ENCODE measurements around the gene CTNNA3. TPM values are rescaled to one million over a fixed set of nuclear protein-coding genes. Genes with fewer than 3 reads are reported as not detected.

CTNNA3 gene
- polyA plus RNA-seq, 1 donor from 2014 or later = 0.14 TPM

DNA sequence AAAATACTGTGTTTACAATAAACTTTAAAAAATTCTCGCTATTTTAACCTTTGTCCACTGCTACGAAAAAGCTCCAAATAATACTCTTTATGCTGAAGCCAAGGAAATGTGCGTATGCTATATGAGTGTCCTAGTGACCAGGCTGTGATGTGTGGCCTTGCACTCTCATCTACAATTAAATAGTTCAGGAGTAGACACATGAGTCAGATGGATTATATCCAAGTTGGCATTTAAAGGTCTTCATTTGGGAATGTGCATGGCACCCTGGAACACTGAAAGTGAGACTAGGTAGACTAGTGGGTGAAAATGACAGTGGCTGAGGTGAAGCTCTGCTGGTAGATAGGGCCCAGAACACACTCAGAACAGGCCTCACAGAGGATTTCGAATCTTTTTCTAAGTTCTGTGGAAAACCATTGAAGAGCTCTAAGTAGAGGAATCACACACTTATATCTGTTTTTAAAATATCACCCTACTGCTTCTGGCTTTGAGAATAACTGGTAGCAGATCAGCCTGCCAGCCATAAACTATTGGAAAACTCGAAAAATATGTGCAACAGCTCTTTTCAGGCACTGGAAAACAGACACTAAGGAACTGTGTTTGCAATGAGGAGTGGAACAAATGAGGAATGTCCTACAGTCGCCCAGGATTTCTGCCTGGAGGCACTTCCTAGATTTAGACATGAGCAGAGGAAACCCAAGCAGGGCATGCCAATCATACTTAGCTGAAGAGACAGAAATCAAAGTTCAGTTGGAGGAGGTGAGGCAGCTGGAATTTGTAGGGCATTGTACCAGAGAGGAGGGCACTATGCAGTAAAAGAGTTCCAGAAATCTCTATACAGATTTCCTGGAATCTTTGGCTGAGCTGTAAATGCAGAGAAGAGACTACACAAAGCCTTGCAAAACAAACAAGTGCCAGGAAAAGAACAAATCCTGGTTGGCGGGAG is 1374.0 kb downstream of the CTNNA3 start:
- Histone ChIP-seq H3K4me2 (ENCODE audit: low read length) (no peak overlapping the region), H3K4me3 (ENCODE audit: low read length) (no peak overlapping the region), H2AFZ (ENCODE audit: low read depth, low read length) (no peak overlapping the region)

DNA sequence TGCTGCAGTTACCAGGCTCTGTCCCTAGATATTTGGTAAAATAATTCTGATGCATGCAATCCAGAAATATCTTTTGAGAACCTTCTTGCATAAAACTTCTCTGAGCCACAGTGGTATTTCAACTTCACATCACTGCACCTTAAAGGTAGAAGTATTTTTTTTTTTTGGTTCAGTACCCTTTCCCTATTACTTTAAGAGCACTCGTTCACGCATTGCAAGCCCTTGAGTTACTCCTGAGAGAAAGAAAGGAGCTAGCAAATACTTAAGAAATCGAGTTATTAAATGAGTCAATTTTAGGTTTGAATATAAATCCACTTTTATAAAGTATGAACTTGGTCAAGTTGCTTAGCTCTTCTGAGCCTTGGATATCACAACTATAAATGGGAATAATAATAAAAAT is 1377.2 kb downstream of the CTNNA3 start:
- H3K4me3 ChIP-seq (ENCODE audit: low read length) = no peak overlapping the region
- H4K20me1 ChIP-seq (ENCODE audit: insufficient read depth) = no peaks in the 10 kb centered on the region
- no peaks in the 10 kb centered on the region for H3K36me3 ChIP-seq (ENCODE audit: insufficient read depth, low read length)
- H3K4me2 ChIP-seq (ENCODE audit: low read length) = no peak overlapping the region
- no peaks in the 10 kb centered on the region for H3K27me3 ChIP-seq (ENCODE audit: insufficient read depth, low read depth, low read length)
- no peaks in the 10 kb centered on the region for H3F3A ChIP-seq (ENCODE audit: insufficient read depth, low read length, poor library complexity, severe bottlenecking)
- H3K27ac ChIP-seq (ENCODE audit: low read length) = no peak overlapping the region
- no peak overlapping the region for H2AFZ ChIP-seq (ENCODE audit: low read depth, low read length)
- TF ChIP-seq RAD21 (conservative IDR thresholded peaks at IDR 0.05) (no peak), TAF1 (IDR thresholded peaks at IDR 0.05; ENCODE audit: low read depth) (no peak), EZH2 (IDR thresholded peaks at IDR 0.05; ENCODE audit: borderline replicate concordance, insufficient read depth, low read length, poor library complexity, severe bottlenecking) (no peak), CTCF (IDR thresholded peaks at IDR 0.05; ENCODE audit: poor library complexity, severe bottlenecking) (no peak), EP300 (conservative IDR thresholded peaks at IDR 0.05; ENCODE audit: poor library complexity, severe bottlenecking) (no peak), POLR2AphosphoS5 (IDR thresholded peaks at IDR 0.05) (no peak)
- no peak overlapping the region for H3K9ac ChIP-seq (ENCODE audit: low read length)
- H3K9me3 ChIP-seq (ENCODE audit: low read length) = no peaks in the 10 kb centered on the region
- no peaks in the 10 kb centered on the region for H3K9me2 ChIP-seq (ENCODE audit: insufficient read depth, low read length)
- H3K79me2 ChIP-seq (replicated peaks; ENCODE audit: insufficient read depth, low read length) = no peaks in the 10 kb centered on the region

More for the DNA sequence above, 1374.0 kb downstream of the CTNNA3 start:
- no peaks in the 10 kb centered on the region for H3K79me2 ChIP-seq (replicated peaks; ENCODE audit: insufficient read depth, low read length)
- H3K36me3 ChIP-seq (ENCODE audit: insufficient read depth, low read length) = no peaks in the 10 kb centered on the region
- no peaks in the 10 kb centered on the region for H3F3A ChIP-seq (ENCODE audit: insufficient read depth, low read length, poor library complexity, severe bottlenecking)
- H3K9me3 ChIP-seq (ENCODE audit: low read length) = no peaks in the 10 kb centered on the region
- TF ChIP-seq TAF1 (IDR thresholded peaks at IDR 0.05; ENCODE audit: low read depth) (no peak), EP300 (conservative IDR thresholded peaks at IDR 0.05; ENCODE audit: poor library complexity, severe bottlenecking) (no peak), SMC3 (conservative IDR thresholded peaks at IDR 0.05; ENCODE audit: poor library complexity) (no peak)
- H3K9ac ChIP-seq (ENCODE audit: low read length) = no peak overlapping the region
- H3K9me2 ChIP-seq (ENCODE audit: insufficient read depth, low read length) = no peaks in the 10 kb centered on the region
- no peaks in the 10 kb centered on the region for H4K20me1 ChIP-seq (ENCODE audit: insufficient read depth)
- H3K27ac ChIP-seq (ENCODE audit: low read length) = no peak overlapping the region
- H3K27me3 ChIP-seq (ENCODE audit: insufficient read depth, low read depth, low read length) = no peaks in the 10 kb centered on the region

DNA sequence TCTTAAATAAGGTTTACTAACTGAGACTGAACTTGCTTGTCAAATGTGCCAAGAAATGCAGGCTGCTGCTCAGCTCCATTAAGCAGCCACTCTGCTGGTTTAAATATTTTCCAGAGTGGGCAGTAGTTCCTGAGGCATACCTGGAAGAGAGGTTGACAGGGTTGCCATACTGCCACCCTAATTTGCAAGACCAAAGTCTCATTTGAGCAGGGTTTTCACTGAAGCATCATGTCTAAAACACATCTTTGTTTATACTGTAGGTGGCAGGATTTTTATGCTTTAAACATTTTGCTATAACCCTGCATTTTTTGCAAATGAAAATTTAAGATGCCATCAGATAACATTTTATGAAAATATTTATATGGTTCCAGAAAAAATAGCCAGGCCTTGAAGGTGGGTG is 1388.2 kb downstream of the CTNNA3 start:
- H3F3A ChIP-seq (ENCODE audit: insufficient read depth, low read length, poor library complexity, severe bottlenecking) = no peaks in the 10 kb centered on the region
- TF ChIP-seq TAF1 (IDR thresholded peaks at IDR 0.05; ENCODE audit: low read depth) = no peak
- TF ChIP-seq POLR2AphosphoS5 (IDR thresholded peaks at IDR 0.05) = no peak
- no peak for TF ChIP-seq EP300 (conservative IDR thresholded peaks at IDR 0.05; ENCODE audit: poor library complexity, severe bottlenecking)
- no peak for TF ChIP-seq EZH2 (IDR thresholded peaks at IDR 0.05; ENCODE audit: borderline replicate concordance, insufficient read depth, low read length, poor library complexity, severe bottlenecking)
- peak; percentile 44 for TF ChIP-seq SMC3 (conservative IDR thresholded peaks at IDR 0.05; ENCODE audit: poor library complexity)
- no peak for TF ChIP-seq MXI1 (conservative IDR thresholded peaks at IDR 0.05; ENCODE audit: poor library complexity, severe bottlenecking)
- TF ChIP-seq, protein P1, sequence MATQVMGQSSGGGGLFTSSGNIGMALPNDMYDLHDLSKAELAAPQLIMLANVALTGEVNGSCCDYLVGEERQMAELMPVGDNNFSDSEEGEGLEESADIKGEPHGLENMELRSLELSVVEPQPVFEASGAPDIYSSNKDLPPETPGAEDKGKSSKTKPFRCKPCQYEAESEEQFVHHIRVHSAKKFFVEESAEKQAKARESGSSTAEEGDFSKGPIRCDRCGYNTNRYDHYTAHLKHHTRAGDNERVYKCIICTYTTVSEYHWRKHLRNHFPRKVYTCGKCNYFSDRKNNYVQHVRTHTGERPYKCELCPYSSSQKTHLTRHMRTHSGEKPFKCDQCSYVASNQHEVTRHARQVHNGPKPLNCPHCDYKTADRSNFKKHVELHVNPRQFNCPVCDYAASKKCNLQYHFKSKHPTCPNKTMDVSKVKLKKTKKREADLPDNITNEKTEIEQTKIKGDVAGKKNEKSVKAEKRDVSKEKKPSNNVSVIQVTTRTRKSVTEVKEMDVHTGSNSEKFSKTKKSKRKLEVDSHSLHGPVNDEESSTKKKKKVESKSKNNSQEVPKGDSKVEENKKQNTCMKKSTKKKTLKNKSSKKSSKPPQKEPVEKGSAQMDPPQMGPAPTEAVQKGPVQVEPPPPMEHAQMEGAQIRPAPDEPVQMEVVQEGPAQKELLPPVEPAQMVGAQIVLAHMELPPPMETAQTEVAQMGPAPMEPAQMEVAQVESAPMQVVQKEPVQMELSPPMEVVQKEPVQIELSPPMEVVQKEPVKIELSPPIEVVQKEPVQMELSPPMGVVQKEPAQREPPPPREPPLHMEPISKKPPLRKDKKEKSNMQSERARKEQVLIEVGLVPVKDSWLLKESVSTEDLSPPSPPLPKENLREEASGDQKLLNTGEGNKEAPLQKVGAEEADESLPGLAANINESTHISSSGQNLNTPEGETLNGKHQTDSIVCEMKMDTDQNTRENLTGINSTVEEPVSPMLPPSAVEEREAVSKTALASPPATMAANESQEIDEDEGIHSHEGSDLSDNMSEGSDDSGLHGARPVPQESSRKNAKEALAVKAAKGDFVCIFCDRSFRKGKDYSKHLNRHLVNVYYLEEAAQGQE (IDR thresholded peaks at IDR 0.05; ENCODE audit: borderline replicate concordance) = no peak
- TF ChIP-seq RAD21 (conservative IDR thresholded peaks at IDR 0.05) = peak; percentile 37
- TF ChIP-seq CTCF (IDR thresholded peaks at IDR 0.05; ENCODE audit: poor library complexity, severe bottlenecking) = peak; percentile 51
- no peak overlapping the region for H3K4me3 ChIP-seq (ENCODE audit: low read length)
- H3K9me3 ChIP-seq (ENCODE audit: low read length) = no peaks in the 10 kb centered on the region
- H2AFZ ChIP-seq (ENCODE audit: low read depth, low read length) = no peak overlapping the region
- no peaks in the 10 kb centered on the region for H3K36me3 ChIP-seq (ENCODE audit: insufficient read depth, low read length)
- H3K79me2 ChIP-seq (replicated peaks; ENCODE audit: insufficient read depth, low read length) = no peaks in the 10 kb centered on the region
- H3K9me2 ChIP-seq (ENCODE audit: insufficient read depth, low read length) = no peaks in the 10 kb centered on the region
- no peak overlapping the region for H3K27ac ChIP-seq (ENCODE audit: low read length)
- H3K27me3 ChIP-seq (ENCODE audit: insufficient read depth, low read depth, low read length) = no peaks in the 10 kb centered on the region
- no peak overlapping the region for H3K9ac ChIP-seq (ENCODE audit: low read length)
- H3K4me2 ChIP-seq (ENCODE audit: low read length) = no peak overlapping the region
- no peaks in the 10 kb centered on the region for H4K20me1 ChIP-seq (ENCODE audit: insufficient read depth)
